ENCODE data around the gene DPH2.

The DPH2 gene

GRCh38 chr1:43969746-43970466 lies at the start of gene DPH2:
TSS of gene DPH2 (plus strand) at chr1:43970010. CDS start at chr1:43970176, 166 bp downstream.
- Histone ChIP-seq H3K4me1 (peaks cover 20 to 27% (median 24%) of the 10 kb centered on the region in 10 experiments), H3K27me3 (no peaks in the 10 kb centered on the region), H3K27ac (peak within 1 kb of the TSS; percentile 8 to 87 (median 73); a peak in 20 of 22 replicates), H3K9ac (peak within 1 kb of the TSS; percentile 76 to 91 (median 84)), H3K4me3 (peak within 1 kb of the TSS; percentile 76 to 94 (median 88)), H3K9me3 (replicated peaks in 1 of 11) (no peaks in the 10 kb centered on the region), H3K36me3 (peaks cover 23 to 57% (median 46%) of the 10 kb centered on the region in 11 experiments), H3K4me2 (peak within 1 kb of the TSS; percentile 86 to 100 (median 96)), H4K20me1 (peaks cover 0 to 42% (median 10%) of the 10 kb centered on the region in 11 experiments; a peak in 10 of 22 replicates)
- no peak for TF ChIP-seq Cebpa-rat (IDR thresholded peaks at IDR 0.05)

- Histone ChIP-seq H3K9ac (no peak overlapping the region), H3K27me3 (no peaks in the 10 kb centered on the region), H4K20me1 (no peaks in the 10 kb centered on the region; a peak in 1 of 22 replicates), H3K36me3 (peaks cover 0 to 43% (median 13%) of the 10 kb centered on the region in 11 experiments; a peak in 14 of 22 replicates), H3K4me1 (peaks cover 0 to 10% (median 3%) of the 10 kb centered on the region in 10 experiments; a peak in 8 of 20 replicates), H3K4me2 (no peak overlapping the region), H3K27ac (no peak overlapping the region), H3K4me3 (no peak overlapping the region), H3K9me3 (replicated peaks in 1 of 11) (no peaks in the 10 kb centered on the region)
- TF ChIP-seq Cebpa-rat (IDR thresholded peaks at IDR 0.05), result no peak
Measured at GRCh38 chr1:43921022-43921421, 48.8 kb upstream of the DPH2 start.

GRCh38 chr1:43924516-43924915 lies 45.3 kb upstream of the DPH2 start:
- Histone ChIP-seq H3K4me1 (peaks cover 0 to 18% (median 9%) of the 10 kb centered on the region in 10 experiments; a peak in 15 of 20 replicates), H3K4me3 (no peak overlapping the region), H3K27me3 (no peaks in the 10 kb centered on the region), H3K27ac (no peak overlapping the region), H3K9me3 (replicated peaks in 1 of 11) (peaks cover 0 to 2% (median 0%) of the 10 kb centered on the region in 11 experiments; a peak in 1 of 22 replicates), H3K4me2 (no peak overlapping the region), H4K20me1 (no peaks in the 10 kb centered on the region; a peak in 1 of 22 replicates), H3K9ac (no peak overlapping the region), H3K36me3 (peaks cover 0 to 56% (median 21%) of the 10 kb centered on the region in 11 experiments; a peak in 14 of 22 replicates)
- no peak for TF ChIP-seq Cebpa-rat (IDR thresholded peaks at IDR 0.05)

- H4K20me1 ChIP-seq, result no peaks in the 10 kb centered on the region; a peak in 1 of 22 replicates
- H3K27ac ChIP-seq, result no peak overlapping the region
- H3K9me3 ChIP-seq (replicated peaks in 1 of 11), result peaks cover 0 to 5% (median 0%) of the 10 kb centered on the region in 11 experiments; a peak in 1 of 22 replicates
- TF ChIP-seq Cebpa-rat (IDR thresholded peaks at IDR 0.05), result no peak
- no peak overlapping the region for H3K4me2 ChIP-seq
- no peak overlapping the region for H3K4me3 ChIP-seq
- H3K9ac ChIP-seq, result no peak overlapping the region
- peaks cover 0 to 66% (median 27%) of the 10 kb centered on the region in 11 experiments; a peak in 15 of 22 replicates for H3K36me3 ChIP-seq
- peaks cover 0 to 24% (median 19%) of the 10 kb centered on the region in 10 experiments; a peak in 17 of 20 replicates for H3K4me1 ChIP-seq
- H3K27me3 ChIP-seq, result no peaks in the 10 kb centered on the region
Measured at GRCh38 chr1:43925846-43926245, 44.0 kb upstream of the DPH2 start.

GRCh38 chr1:43930168-43930948 lies 39.5 kb upstream of the DPH2 start:
- no peak for TF ChIP-seq Cebpa-rat (IDR thresholded peaks at IDR 0.05)
- H3K36me3 ChIP-seq, result peaks cover 0 to 33% (median 13%) of the 10 kb centered on the region in 11 experiments; a peak in 14 of 22 replicates
- H3K27ac ChIP-seq, result peak overlapping the region in 9 of 11 experiments; percentile 3 to 52 (median 43); a peak in 14 of 22 replicates
- peaks cover 32 to 67% (median 56%) of the 10 kb centered on the region in 10 experiments for H3K4me1 ChIP-seq
- H4K20me1 ChIP-seq, result peaks cover 0 to 22% (median 4%) of the 10 kb centered on the region in 11 experiments; a peak in 8 of 22 replicates
- peaks cover 0 to 5% (median 0%) of the 10 kb centered on the region in 11 experiments; a peak in 1 of 22 replicates for H3K9me3 ChIP-seq (replicated peaks in 1 of 11)
- peak overlapping the region in 9 of 11 experiments; percentile 19 to 79 (median 48); a peak in 16 of 22 replicates for H3K4me2 ChIP-seq
- peaks cover 29 to 38% (median 33%) of the 10 kb centered on the region in 11 experiments for H3K27me3 ChIP-seq
- no peak overlapping the region; a peak in 1 of 22 replicates for H3K9ac ChIP-seq
- no peak overlapping the region for H3K4me3 ChIP-seq

- TF ChIP-seq Cebpa-rat (IDR thresholded peaks at IDR 0.05), result no peak
- Histone ChIP-seq H4K20me1 (peaks cover 0 to 28% (median 6%) of the 10 kb centered on the region in 11 experiments; a peak in 12 of 22 replicates), H3K4me2 (peak overlapping the region in 10 of 11 experiments; percentile 12 to 79 (median 60); a peak in 15 of 22 replicates), H3K4me3 (no peak overlapping the region), H3K4me1 (peaks cover 35 to 71% (median 58%) of the 10 kb centered on the region in 10 experiments), H3K9me3 (replicated peaks in 1 of 11) (peaks cover 0 to 5% (median 0%) of the 10 kb centered on the region in 11 experiments; a peak in 1 of 22 replicates), H3K27ac (peak overlapping the region in 5 of 11 experiments; percentile 7 to 40 (median 20); a peak in 6 of 22 replicates), H3K36me3 (peaks cover 0 to 27% (median 7%) of the 10 kb centered on the region in 11 experiments; a peak in 14 of 22 replicates), H3K9ac (no peak overlapping the region), H3K27me3 (peaks cover 35 to 43% (median 39%) of the 10 kb centered on the region in 11 experiments)
Measured at GRCh38 chr1:43930949-43931275, 38.9 kb upstream of the DPH2 start.

- no peak overlapping the region for H3K4me3 ChIP-seq
Measured at GRCh38 chr1:43931711-43932660, 37.8 kb upstream of the DPH2 start.

More at GRCh38 chr1:43931711-43932660, 37.8 kb upstream of the DPH2 start:
- Histone ChIP-seq H3K36me3 (peaks cover 0 to 19% (median 4%) of the 10 kb centered on the region in 11 experiments; a peak in 9 of 22 replicates), H3K9me3 (replicated peaks in 1 of 11) (peaks cover 0 to 5% (median 0%) of the 10 kb centered on the region in 11 experiments; a peak in 1 of 22 replicates), H4K20me1 (peaks cover 0 to 38% (median 16%) of the 10 kb centered on the region in 11 experiments; a peak in 17 of 22 replicates), H3K27me3 (peaks cover 45 to 54% (median 49%) of the 10 kb centered on the region in 11 experiments), H3K9ac (no peak overlapping the region; a peak in 2 of 22 replicates), H3K4me1 (peaks cover 43 to 80% (median 67%) of the 10 kb centered on the region in 10 experiments), H3K27ac (peak overlapping the region in 1 of 11 experiments; percentile 40; a peak in 2 of 22 replicates), H3K4me2 (peak overlapping the region; percentile 14 to 80 (median 71); a peak in 20 of 22 replicates)
- TF ChIP-seq Cebpa-rat (IDR thresholded peaks at IDR 0.05), result no peak

Data from BLaER1 treated with 17β-estradiol and CSF1 and Interleukin-3, amounts not matched to agents 10 nM and 100 nM (cell line).